ENCODE data around the gene CCNQ. TPM values are rescaled to one million over a fixed set of nuclear protein-coding genes. Genes with fewer than 3 reads are reported as not detected.

Gene CCNQ
- total and polyA plus RNA-seq, 10 of the 15 experiments (the other 5 are each of a cell fraction or from before 2014, with no cell fraction given), result 0.45 to 36.2 (median 18.2) TPM

DNA sequence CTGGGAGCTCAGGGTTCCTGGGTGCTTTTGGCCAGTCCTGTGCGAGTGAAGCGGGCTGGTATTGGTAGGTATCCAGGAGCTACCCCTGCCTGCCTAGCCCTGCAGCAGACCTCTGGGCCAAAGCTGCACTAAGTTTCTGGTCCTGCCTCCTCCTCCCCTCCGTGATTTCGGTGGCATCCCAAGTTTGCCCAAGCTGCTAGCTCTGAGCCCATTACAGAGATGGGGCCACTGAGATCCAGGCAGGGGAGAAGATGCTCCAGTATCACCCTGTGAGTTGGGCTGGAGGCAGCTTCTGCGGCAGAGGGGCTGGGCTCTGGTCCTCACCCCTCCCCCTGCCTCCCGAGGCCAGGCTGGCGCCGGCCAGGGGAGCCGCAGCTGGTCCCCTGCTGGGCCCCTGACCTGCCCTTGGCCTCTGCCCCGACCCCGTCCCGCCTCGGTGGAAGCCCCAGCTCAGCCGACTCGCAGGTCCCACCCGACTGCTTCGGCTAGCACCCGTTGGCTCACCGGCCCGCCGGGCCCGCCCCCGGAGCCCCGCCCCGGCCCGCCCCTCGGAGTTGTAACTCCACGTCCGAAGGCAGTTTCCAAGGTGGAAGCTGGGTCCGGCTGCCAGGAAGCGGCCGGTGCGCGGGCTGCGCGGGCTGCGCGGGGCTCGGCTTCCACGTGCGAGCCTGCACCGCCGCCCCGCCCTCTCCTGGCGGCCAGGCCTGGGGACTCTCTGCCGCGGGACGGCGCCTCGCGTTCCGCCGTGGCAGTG is 47.9 kb upstream of the CCNQ start, which contains the start of gene DUSP9 (continued):
- TF ChIP-seq, protein P1, sequence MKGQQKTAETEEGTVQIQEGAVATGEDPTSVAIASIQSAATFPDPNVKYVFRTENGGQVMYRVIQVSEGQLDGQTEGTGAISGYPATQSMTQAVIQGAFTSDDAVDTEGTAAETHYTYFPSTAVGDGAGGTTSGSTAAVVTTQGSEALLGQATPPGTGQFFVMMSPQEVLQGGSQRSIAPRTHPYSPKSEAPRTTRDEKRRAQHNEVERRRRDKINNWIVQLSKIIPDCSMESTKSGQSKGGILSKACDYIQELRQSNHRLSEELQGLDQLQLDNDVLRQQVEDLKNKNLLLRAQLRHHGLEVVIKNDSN (IDR thresholded peaks at IDR 0.05; ENCODE audit: borderline replicate concordance, extremely low read length, insufficient read depth, low read depth, low read length), result no peak
- TF ChIP-seq, protein P2, sequence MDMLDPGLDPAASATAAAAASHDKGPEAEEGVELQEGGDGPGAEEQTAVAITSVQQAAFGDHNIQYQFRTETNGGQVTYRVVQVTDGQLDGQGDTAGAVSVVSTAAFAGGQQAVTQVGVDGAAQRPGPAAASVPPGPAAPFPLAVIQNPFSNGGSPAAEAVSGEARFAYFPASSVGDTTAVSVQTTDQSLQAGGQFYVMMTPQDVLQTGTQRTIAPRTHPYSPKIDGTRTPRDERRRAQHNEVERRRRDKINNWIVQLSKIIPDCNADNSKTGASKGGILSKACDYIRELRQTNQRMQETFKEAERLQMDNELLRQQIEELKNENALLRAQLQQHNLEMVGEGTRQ (IDR thresholded peaks at IDR 0.05; ENCODE audit: borderline replicate concordance, low read depth, low read length), result no peak
- TF ChIP-seq CHD4 (IDR thresholded peaks at IDR 0.05), result no peak

DNA sequence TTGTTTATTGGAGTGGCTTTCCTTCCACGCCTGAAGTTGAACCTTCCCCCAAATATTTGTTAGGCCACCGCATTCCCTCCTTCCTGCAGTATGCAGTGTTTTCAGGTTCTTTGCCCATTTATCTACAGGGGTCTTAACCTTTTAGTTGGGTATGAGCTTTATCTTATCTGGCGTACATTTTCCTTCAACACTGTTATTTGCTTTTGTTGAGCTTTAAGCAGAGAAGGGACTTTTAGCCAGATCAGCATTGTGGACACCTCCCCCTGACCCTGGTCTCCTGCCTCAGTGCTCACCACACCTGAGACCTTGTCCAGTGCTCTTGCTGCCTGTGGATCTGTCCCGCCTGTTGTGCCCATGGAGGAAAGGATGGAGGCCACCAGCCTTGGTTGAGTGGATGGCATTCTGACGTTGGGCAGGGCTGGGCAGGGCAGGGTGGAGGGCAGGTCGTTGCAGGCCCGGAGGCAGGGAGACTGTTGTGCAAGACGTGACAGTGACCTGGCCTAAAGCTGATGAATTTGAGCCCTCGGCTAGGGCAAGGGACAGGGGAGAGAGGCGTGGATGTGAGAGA is 47.1 kb upstream of the CCNQ start:
- H3K4me1 ChIP-seq (ENCODE audit: control insufficient read depth, insufficient read depth, low read length), result no peaks in the 10 kb centered on the region
- ATAC-seq, result no peak
- in situ Hi-C loops (cut with MboI) (no loop called here), intact Hi-C loops (cut with micrococcal nuclease; ENCODE audit: unreplicated experiment) (no loop called here)
- SMC1A ChIA-PET (ENCODE audit: uncharacterized antibody, unreplicated experiment), result interaction anchor here (1.1 kb wide), 1 partner anchor 209 kb away, joined by 3 read pairs; no protein-coding TSS in a partner anchor
- no TSS peak for BruUV-seq (replicated peaks)
- POLR2A ChIA-PET, result interaction anchor here (0.9 kb wide), 1 partner anchor 9 kb away, joined by 3 read pairs; no protein-coding TSS in a partner anchor
- RAD21 ChIA-PET (ENCODE audit: unreplicated experiment), result no interaction called here
- CTCF ChIA-PET, result interaction anchor here (1.0 to 2.1 kb wide), 7 partner anchors 14 to 107 kb away, joined by 3 to 7 read pairs (median 4); no protein-coding TSS in a partner anchor
- no peaks in the 10 kb centered on the region for H4K20me1 ChIP-seq (ENCODE audit: control insufficient read depth, insufficient read depth)
- H3K36me3 ChIP-seq (ENCODE audit: control insufficient read depth in 2 of 2, insufficient read depth in 2 of 2, low read length in 1 of 2), result no peaks in the 10 kb centered on the region
- 30% methylated on average over 10 of the region's 10 CpGs for WGBS (ENCODE audit: insufficient coverage, insufficient replicate concordance, low lambda C conversion rate, missing lambda C conversion rate)
- no peak overlapping the region for H3K27ac ChIP-seq (ENCODE audit: control insufficient read depth, insufficient read depth)
- H3K79me2 ChIP-seq (ENCODE audit: control insufficient read depth, insufficient read depth, low read length), result no peaks in the 10 kb centered on the region
- peaks cover 0 to 3% of the 10 kb centered on the region in 2 experiments; a peak in 3 of 4 replicates for H3K27me3 ChIP-seq (replicated peaks in 1 of 2; ENCODE audit: control insufficient read depth in 2 of 2, insufficient read depth in 2 of 2, low read length in 1 of 2)
- no peak overlapping the region for H3K4me3 ChIP-seq
- H3K9me3 ChIP-seq (replicated peaks; ENCODE audit: control insufficient read depth, insufficient read depth, low read length), result no peaks in the 10 kb centered on the region; the same call in 2 of the 3 replicates
- DNase-seq (ENCODE audit: low read depth, low spot score), result no peak
- FAIRE-seq, result no peak
- H3K4me2 ChIP-seq (ENCODE audit: control insufficient read depth, insufficient read depth), result no peak overlapping the region
- TF ChIP-seq, protein P3, sequence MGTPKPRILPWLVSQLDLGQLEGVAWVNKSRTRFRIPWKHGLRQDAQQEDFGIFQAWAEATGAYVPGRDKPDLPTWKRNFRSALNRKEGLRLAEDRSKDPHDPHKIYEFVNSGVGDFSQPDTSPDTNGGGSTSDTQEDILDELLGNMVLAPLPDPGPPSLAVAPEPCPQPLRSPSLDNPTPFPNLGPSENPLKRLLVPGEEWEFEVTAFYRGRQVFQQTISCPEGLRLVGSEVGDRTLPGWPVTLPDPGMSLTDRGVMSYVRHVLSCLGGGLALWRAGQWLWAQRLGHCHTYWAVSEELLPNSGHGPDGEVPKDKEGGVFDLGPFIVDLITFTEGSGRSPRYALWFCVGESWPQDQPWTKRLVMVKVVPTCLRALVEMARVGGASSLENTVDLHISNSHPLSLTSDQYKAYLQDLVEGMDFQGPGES (IDR thresholded peaks at IDR 0.05), result no peak
- H2AFZ ChIP-seq (ENCODE audit: control insufficient read depth, low read depth, low read length), result no peak overlapping the region
- H3K9ac ChIP-seq (ENCODE audit: control insufficient read depth, insufficient read depth, low read length), result no peak overlapping the region

All from GM12878 (cell line).